HT-29 (cell line): ENCODE data around the gene RIMS4. TPM values are rescaled to one million over a fixed set of nuclear protein-coding genes. Genes with fewer than 3 reads are reported as not detected.
"Not testable (repeated sequence)": the region's sequence is repeated elsewhere in the genome, so short reads cannot be mapped to it uniquely, and the experiment has no call there.

Source experiments
- DNase-seq: peaks from one replicate; pipeline ENCODE4 v3.0.0-alpha.2; 2015; ENCODE audit warnings: low spot score
- total RNA-seq: library from RNA; depleted of rRNA; stranded (reverse); fragments of >200 nt; shearing (Covaris generic); gene quantifications from 2 replicates; pipeline ENCODE4 v1.2.3, GENCODE V29; 2014

The RIMS4 gene
- total RNA-seq, 1 experiment from 2014 or later = not detected

DNA sequence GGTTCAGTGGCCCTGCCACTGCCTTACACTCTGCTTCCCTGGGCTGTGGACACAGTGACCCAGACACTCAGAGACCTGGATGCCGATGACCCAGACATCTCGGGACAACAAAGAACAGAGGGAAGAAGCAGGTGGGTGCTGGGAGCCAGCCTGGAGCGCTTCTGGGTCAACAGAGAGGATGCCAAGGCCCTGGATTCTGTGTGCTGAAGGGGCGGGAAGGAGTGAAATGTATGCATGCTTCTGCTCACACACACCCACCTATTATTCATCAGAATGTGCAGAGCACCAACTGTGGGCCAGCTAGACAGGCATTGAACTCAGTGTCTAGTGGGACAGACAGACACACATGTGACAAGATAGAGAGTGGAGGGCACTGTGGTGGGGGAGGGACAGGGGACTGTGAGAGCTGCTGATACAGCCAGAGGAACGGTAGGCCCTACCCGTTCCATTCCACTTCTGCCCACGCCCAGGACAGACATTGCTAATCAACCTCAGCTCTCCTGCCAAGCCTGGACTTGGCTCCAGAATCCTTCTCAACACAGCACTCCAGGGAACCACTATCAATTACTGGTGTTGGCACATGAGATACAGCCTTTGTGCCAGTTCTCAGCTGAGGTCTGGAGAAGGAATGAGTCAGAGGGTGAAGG, 44.5 kb downstream of the RIMS4 start:
- DNase-seq = no peak

- no peak for DNase-seq
Measured at GRCh38 chr20:44765091-44765490, 45.3 kb downstream of the RIMS4 start.

GRCh38 chr20:44763798-44764197, 46.5 kb downstream of the RIMS4 start:
- not testable (repeated sequence) for DNase-seq

DNA sequence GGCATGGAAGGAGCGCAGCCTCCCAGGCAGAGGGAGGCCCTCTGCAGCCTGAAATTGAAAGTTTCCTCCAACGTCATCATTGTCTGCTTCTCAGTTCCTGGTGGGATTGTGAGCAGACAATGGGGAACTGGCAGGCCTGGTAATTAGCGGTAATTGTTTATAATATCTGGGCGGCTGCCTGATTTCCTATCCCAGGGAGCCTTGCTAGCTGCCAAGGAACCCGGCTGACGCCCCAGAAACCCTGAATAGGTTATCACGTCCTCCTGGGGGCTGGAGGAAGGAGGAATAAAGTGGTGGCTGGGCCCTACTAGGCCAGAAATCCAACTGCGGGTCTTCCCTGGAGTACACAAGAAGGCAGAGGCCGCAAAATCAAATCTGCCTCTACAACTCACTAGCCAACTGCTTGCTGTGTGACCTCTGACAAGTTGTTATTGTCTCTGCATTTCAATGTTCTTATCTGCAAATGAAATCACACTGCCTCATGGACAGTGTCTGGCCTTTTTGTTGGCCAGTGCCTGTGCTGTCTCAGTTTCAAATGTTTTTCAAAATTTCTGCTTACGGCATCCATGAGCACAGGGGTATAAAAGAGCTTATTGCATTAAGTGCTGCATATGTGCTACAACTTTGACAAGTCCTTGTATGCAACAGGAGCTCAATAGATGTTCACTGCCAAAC, 47.7 kb downstream of the RIMS4 start:
- DNase-seq = no peak

DNA sequence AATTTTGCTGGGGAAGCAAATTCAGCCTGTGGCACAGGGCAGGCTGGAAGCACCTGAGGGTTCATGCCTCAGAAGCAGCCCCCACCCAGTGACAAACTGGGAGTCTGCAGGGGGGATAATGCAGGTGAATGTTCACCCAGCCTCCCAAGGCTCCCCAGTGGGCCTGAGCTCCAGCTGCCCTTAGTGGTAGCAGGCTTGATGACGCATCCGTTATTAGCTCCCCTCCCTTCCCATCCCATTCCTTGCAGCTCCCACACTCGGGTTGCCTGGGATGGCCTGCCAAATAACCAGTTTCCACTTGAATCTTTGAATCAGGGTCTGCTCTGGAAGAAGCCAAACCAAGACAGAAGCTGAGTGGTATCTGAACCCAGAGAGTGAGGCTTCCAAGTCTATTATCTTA, 48.9 kb downstream of the RIMS4 start:
- no peak for DNase-seq

DNA sequence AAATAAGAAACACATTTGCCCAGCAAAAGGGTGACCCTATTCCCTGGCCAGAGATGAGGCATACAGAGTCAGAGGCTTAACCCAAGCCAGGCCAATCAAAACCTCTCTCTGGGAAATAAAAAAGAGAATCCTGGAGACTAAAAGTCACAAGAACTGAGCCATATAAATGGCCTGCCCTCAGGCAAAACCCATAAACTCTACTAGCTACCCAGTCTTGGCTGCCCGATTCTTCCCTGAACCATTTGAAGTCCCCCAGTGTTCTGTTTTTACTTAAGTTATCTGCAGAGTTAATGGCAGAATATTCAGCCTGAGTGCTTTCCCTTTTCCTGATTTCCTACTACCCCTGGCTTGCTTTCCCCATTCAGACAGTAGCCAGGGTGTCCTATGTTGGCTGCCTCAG, 50.8 kb downstream of the RIMS4 start:
- DNase-seq = no peak

- no peak for DNase-seq
Measured at GRCh38 chr20:44758247-44759101, 51.9 kb downstream of the RIMS4 start.

GRCh38 chr20:44756956-44757355, 53.4 kb downstream of the RIMS4 start:
- DNase-seq = no peak

DNA sequence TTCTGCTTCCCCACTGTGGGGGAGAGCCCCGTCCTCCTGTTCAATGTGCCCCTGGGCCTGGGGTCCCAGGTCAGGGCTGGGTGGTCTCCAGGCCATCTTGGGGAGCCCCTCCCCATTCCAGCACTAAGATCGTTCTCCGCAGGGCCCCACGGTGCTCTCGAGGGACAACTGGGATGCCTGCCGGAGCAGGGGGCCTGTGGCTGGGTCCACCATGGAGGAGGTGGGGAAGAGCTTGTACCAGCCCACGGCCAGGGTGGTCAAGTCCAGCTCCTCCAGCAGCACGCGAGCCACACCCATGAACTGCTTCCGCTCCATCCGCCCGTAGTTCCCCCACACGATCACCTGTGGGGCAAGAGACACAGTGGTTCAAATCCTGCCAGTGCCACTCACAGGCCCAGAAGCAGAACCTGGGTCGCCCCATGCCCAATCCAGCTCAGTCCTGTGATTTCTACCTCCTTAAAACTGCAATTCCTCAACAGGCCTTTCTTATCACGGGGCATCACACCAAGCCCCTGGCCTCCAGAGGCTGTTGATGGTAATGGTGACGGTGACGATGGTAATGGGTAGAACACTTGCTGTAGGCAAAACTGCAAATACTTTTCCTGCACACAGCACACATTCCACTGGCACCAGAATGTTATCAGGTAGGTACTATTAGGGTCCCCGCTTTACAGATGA, 54.2 kb downstream of the RIMS4 start:
- DNase-seq = no peak

- no peak for DNase-seq
Measured at GRCh38 chr20:44754554-44754953, 55.8 kb downstream of the RIMS4 start.

- no peak for DNase-seq
Measured at GRCh38 chr20:44752099-44752931, 58.0 kb downstream of the RIMS4 start.

GRCh38 chr20:44750081-44750805, 60.1 kb downstream of the RIMS4 start:
- no peak for DNase-seq

- DNase-seq = peak; percentile 50
Measured at GRCh38 chr20:44748005-44748370, 62.4 kb downstream of the RIMS4 start.

DNA sequence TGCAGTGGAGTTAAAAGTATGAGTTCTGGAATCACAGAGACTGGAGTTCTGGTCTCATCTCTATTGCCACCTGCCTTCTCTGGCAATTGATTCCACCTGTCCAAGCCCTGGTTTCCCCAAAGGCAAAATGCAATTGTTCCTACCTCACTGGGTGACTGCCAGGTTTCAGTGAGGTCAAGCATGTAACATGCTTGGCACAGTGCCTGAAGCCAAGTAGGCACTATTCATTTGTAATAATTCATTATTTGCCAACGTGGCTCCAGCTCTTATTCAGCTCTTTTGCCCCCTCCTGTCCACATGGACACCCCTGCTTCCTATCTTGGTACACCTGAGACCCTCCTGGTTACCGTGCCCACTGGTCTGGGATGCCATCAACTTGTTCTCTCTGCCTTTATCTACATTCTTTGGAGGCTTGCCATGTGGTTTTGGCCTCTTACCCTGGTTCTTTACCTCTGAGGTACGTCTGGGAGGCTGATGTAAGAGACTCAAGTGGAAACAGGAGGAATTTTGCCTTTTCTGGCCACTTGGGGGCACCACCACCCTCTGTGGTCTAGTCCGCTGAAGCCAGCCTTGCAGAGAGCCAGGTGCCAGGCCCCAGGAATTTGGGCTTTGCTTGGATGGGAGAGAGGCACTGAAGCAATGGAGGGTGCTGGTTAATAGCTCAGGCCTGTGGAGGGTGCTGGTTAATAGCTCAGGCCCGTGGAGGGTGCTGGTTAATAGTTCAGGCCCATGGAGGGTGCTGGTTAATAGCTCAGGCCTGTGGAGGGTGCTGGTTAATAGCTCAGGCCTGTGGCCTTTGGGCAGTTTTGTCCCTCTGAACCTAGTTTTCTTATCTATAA, 63.0 kb downstream of the RIMS4 start:
- peak; percentile 96 for DNase-seq

DNA sequence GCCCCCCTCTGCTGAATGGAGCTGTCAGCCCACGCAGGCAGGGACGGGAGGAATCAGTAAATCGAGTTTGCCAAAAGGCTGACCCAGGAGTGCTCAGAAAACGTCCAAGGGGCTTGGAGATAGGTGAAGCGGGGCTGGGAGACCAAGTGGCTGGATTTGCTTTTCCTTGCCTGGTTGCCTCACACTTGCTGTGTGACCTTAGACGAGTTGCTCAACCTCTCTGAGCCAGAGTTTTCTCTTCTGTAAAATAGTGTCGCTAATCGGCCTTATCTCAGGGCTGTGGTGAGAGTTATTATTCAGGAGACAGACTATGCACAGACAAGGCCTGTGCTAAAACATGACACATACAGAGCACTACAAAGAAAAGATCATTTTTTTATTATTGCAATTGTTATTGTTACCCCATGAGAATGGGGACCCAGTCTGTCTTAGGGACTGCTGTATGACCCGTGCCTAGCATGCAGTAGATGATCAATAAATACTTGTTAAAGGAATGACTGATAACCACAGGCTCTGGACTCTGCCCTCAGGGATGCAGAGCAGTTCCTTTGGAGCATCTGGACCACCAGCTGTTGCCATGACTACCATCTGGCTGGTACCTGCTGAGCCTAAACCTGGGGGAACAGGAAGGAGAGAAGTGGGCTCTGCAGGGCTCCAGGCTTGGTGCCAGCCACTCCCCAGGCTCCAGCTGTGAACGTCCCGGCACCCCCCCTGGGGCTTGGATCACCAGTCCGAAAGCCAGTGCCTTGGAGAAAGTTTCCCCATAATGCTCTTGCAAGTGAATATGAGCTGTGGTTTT, 63.8 kb downstream of the RIMS4 start:
- DNase-seq = peak; percentile 21

- DNase-seq = no peak
Measured at GRCh38 chr20:44745598-44746366, 64.6 kb downstream of the RIMS4 start, which contains the start of gene KCNK15. Gene KCNK15 (plus strand): TSS chr20:44745865. CDS start chr20:44745911, 46 bp downstream.

DNA sequence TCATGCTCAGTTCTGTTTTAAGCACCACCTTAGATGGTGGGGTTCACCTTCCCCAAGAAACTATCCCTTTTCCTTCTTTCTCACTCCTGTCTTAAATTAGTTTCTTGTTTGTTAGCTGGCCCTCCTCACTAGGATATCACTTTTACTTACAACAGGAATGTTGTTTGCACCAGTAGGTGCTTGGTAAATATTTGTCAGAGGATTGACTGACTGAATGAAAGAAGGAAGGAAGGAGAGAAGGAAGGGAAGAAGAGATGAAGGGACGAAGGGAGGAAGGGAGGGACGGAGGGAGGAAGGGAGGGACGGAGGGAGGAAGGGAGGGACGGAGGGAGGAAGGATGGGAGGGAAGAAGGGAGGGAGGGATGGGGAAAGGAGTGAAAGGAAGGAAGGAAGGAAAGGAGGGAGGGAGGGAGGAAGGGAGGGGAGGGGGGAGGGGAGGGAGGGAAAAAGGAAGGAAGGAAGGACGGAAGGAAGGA, 65.2 kb downstream of the RIMS4 start:
- no peak for DNase-seq
